Neutrophil (primary cell): Measurements from ENCODE around the gene CPNE6.

Experiments used
- H3K27ac ChIP-seq: fragments of 200-600 bp; sonication (generic); 2 replicates; pipeline ENCODE4 v1.5.1; 2016; ENCODE audit warnings: mild to moderate bottlenecking, moderate library complexity
- H3K27me3 ChIP-seq: fragments of 200-600 bp; sonication (generic); 2 replicates; pipeline ENCODE4 v1.6.0; 2016; ENCODE audit warnings: mild to moderate bottlenecking
- H3K36me3 ChIP-seq: fragments of 200-600 bp; sonication (generic); 2 replicates; pipeline ENCODE4 v1.5.1; 2017
- H3K4me1 ChIP-seq, 2 experiments: fragments of 200-600 bp in 1 of 2; sonication (generic) in 1 of 2; 1 replicate in 1 of 2; 2 replicates in 1 of 2; pipeline versions ENCODE4 v1.5.1 to v1.6.1; 2013 to 2016; ENCODE audit warnings: low read depth in 1 of 2, low read length in 1 of 2, mild to moderate bottlenecking in 1 of 2, moderate library complexity in 1 of 2; ENCODE audit not compliant: control insufficient read depth in 1 of 2, insufficient read depth in 1 of 2
- H3K4me3 ChIP-seq, 2 experiments: fragments of 200-600 bp in 1 of 2; sonication (generic) in 1 of 2; 1 replicate in 1 of 2; 2 replicates in 1 of 2; pipeline ENCODE4 v1.5.1; 2013 to 2016; ENCODE audit warnings: low read depth in 1 of 2, low read length in 1 of 2, mild to moderate bottlenecking in 1 of 2, moderate library complexity in 1 of 2
- H3K9me3 ChIP-seq: fragments of 200-600 bp; sonication (generic); 2 replicates; pipeline ENCODE4 v1.5.1; 2016
- CTCF ChIP-seq: fragments of 200-600 bp; sonication (generic); IDR thresholded peaks from 2 replicates; pipeline ENCODE4 v1.5.1; 2016; ENCODE audit warnings: antibody characterized with exemption

The CPNE6 gene

GRCh38 chr14:24126939-24127338 is 55.6 kb downstream of the CPNE6 start:
- no peak for TF ChIP-seq CTCF
- no peaks in the 10 kb centered on the region for H3K9me3 ChIP-seq
- H3K27ac ChIP-seq: no peak overlapping the region
- peaks cover 49% of the 10 kb centered on the region for H3K36me3 ChIP-seq
- H3K4me1 ChIP-seq: no peaks in the 10 kb centered on the region
- H3K4me3 ChIP-seq: no peak overlapping the region
- H3K27me3 ChIP-seq: no peaks in the 10 kb centered on the region

- Histone ChIP-seq H3K9me3 (no peaks in the 10 kb centered on the region), H3K27me3 (no peaks in the 10 kb centered on the region), H3K4me1 (no peaks in the 10 kb centered on the region), H3K4me3 (no peak overlapping the region), H3K36me3 (peaks cover 49% of the 10 kb centered on the region), H3K27ac (no peak overlapping the region)
- no peak for TF ChIP-seq CTCF
These were observed 56.3 kb downstream of the CPNE6 start for GRCh38 chr14:24127673-24128072.
